Lower leg skin (tissue), 3 donors: Measurements from ENCODE around the gene SLC48A1.

Experiments used
- POLR2A ChIP-seq, 2 donors: fragments of 450-650 bp; IDR thresholded peaks; one replicate each; pipeline ENCODE4 v1.6.1; 2016 to 2017; ENCODE audit warnings: antibody characterized with exemption in 2 of 2, mild to moderate bottlenecking in 1 of 2, moderate library complexity in 1 of 2
- TF ChIP-seq, protein P1 (sequence below), 3 donors: fragments of 450-650 bp; IDR thresholded peaks; one replicate each; pipeline ENCODE4 v1.5.1; 2016; ENCODE audit warnings: antibody characterized with exemption in 3 of 3, mild to moderate bottlenecking in 3 of 3, moderate library complexity in 2 of 3

DNA sequence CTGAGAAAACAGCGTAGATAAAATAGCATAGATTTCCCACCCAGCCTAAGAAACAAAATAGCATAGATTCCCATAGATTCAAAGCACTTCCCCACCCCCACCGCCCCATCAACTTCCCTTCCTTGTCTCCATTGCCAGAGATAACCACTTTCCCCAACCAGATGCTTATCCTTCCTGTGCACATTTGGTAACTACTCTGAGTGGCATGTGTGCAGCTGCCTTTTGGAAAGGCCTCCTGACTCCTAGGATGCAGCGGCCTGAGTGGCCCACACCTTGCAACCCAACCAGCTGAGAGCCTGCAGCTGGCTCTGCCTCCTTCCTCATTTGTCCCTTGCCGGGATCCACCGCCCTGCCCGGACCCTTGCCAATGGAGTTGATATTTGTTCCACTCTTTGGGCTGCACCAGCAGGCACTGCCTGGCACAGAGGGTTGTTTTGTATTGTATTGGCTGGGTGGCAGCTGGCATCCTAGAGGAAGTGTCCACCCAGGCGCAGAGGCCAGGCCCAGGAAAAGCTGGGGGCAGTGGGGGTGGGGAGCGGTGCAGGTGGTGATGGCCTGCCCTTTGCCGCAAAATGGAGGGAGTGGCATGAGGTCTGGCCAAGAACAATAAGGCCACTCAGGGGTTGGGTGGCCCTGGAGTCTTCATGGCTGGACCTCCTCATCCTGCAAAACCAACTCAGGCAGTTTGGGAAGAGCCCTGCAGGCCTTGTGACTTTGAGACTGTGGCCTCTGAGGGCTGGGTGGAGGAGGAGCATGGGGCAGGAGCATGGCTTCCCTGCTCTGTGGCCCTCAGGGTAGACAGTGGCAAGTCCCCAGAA is 4.9 kb downstream of the SLC48A1 start:
- TF ChIP-seq, protein P1, sequence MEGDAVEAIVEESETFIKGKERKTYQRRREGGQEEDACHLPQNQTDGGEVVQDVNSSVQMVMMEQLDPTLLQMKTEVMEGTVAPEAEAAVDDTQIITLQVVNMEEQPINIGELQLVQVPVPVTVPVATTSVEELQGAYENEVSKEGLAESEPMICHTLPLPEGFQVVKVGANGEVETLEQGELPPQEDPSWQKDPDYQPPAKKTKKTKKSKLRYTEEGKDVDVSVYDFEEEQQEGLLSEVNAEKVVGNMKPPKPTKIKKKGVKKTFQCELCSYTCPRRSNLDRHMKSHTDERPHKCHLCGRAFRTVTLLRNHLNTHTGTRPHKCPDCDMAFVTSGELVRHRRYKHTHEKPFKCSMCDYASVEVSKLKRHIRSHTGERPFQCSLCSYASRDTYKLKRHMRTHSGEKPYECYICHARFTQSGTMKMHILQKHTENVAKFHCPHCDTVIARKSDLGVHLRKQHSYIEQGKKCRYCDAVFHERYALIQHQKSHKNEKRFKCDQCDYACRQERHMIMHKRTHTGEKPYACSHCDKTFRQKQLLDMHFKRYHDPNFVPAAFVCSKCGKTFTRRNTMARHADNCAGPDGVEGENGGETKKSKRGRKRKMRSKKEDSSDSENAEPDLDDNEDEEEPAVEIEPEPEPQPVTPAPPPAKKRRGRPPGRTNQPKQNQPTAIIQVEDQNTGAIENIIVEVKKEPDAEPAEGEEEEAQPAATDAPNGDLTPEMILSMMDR (IDR thresholded peaks at IDR 0.05): no peak
- TF ChIP-seq POLR2A (IDR thresholded peaks at IDR 0.05): no peak
